ENCODE data around the gene PLEKHG4B. TPM values are rescaled to one million over a fixed set of nuclear protein-coding genes. Genes with fewer than 3 reads are reported as not detected.

PLEKHG4B gene
- polyA plus RNA-seq, 1 donor (not counting 4 experiments of a cell fraction or from before 2014, with no cell fraction given): not detected

- H3K4me2 ChIP-seq (ENCODE audit: control insufficient read depth, extremely low read depth, insufficient read depth, low read depth, low read length): no peak overlapping the region
- FAIRE-seq (no peak), DNase-seq (ENCODE audit: low read depth, low spot score) (no peak)
- H3K9ac ChIP-seq (ENCODE audit: control insufficient read depth, extremely low read depth, insufficient read depth, low read length): no peak overlapping the region
- H3K27me3 ChIP-seq (ENCODE audit: control insufficient read depth, extremely low read depth, insufficient read depth, low read length): peaks cover 20% of the 10 kb centered on the region
- no peak overlapping the region for H2AFZ ChIP-seq (ENCODE audit: control insufficient read depth, low read length)
- dilution Hi-C loops (cut with MboI; ENCODE audit: extremely low pct_ligation_motif_present, low sequenced_read_pairs): no loop called here
- no peak overlapping the region for H3K4me3 ChIP-seq (ENCODE audit: control insufficient read depth in 2 of 3, extremely low read depth in 1 of 3, insufficient read depth in 2 of 3, low read depth in 1 of 3, low read length in 3 of 3)
- no peaks in the 10 kb centered on the region for H3K4me1 ChIP-seq (ENCODE audit: control insufficient read depth, extremely low read depth, insufficient read depth, low read length)
- no peak overlapping the region for H3K27ac ChIP-seq (ENCODE audit: control insufficient read depth, insufficient read depth, low read length)
- H3K9me3 ChIP-seq (ENCODE audit: control insufficient read depth, low read depth, low read length): peaks cover 3% of the 10 kb centered on the region
- no peak for TF ChIP-seq CTCF (optimal IDR thresholded peaks at IDR 0.05 in 1 of 3, IDR thresholded peaks at IDR 0.05 in 1 of 3, conservative IDR thresholded peaks at IDR 0.05 in 1 of 3; ENCODE audit: extremely low read depth in 1 of 3, insufficient read depth in 2 of 3, low read length in 3 of 3)
- TF ChIP-seq EZH2 (IDR thresholded peaks at IDR 0.05; ENCODE audit: low read length): no peak
- H4K20me1 ChIP-seq (ENCODE audit: control insufficient read depth, extremely low read depth, insufficient read depth, low read length): no peaks in the 10 kb centered on the region
- no peaks in the 10 kb centered on the region for H3K79me2 ChIP-seq (ENCODE audit: control insufficient read depth, insufficient read depth, low read length)
- no peaks in the 10 kb centered on the region for H3K9me1 ChIP-seq (ENCODE audit: control insufficient read depth, extremely low read depth, insufficient read depth, low read length)
- no peaks in the 10 kb centered on the region for H3K36me3 ChIP-seq (ENCODE audit: control insufficient read depth in 2 of 2, extremely low read depth in 1 of 2, insufficient read depth in 2 of 2, low read length in 2 of 2)
These were observed 12.9 kb downstream of the PLEKHG4B start for GRCh38 chr5:104778-105296.

GRCh38 chr5:105504-106070 lies 13.6 kb downstream of the PLEKHG4B start:
- no peak overlapping the region for H3K9ac ChIP-seq (ENCODE audit: control insufficient read depth, extremely low read depth, insufficient read depth, low read length)
- no peak overlapping the region for H3K4me2 ChIP-seq (ENCODE audit: control insufficient read depth, extremely low read depth, insufficient read depth, low read depth, low read length)
- H3K9me3 ChIP-seq (ENCODE audit: control insufficient read depth, low read depth, low read length): peaks cover 10% of the 10 kb centered on the region
- no peak overlapping the region for H2AFZ ChIP-seq (ENCODE audit: control insufficient read depth, low read length)
- TF ChIP-seq EZH2 (IDR thresholded peaks at IDR 0.05; ENCODE audit: low read length): no peak
- no peak for TF ChIP-seq CTCF (optimal IDR thresholded peaks at IDR 0.05 in 1 of 3, IDR thresholded peaks at IDR 0.05 in 1 of 3, conservative IDR thresholded peaks at IDR 0.05 in 1 of 3; ENCODE audit: extremely low read depth in 1 of 3, insufficient read depth in 2 of 3, low read length in 3 of 3)
- no peak overlapping the region for H3K4me3 ChIP-seq (ENCODE audit: control insufficient read depth in 2 of 3, extremely low read depth in 1 of 3, insufficient read depth in 2 of 3, low read depth in 1 of 3, low read length in 3 of 3)
- no peaks in the 10 kb centered on the region for H3K9me1 ChIP-seq (ENCODE audit: control insufficient read depth, extremely low read depth, insufficient read depth, low read length)
- no peaks in the 10 kb centered on the region for H3K4me1 ChIP-seq (ENCODE audit: control insufficient read depth, extremely low read depth, insufficient read depth, low read length)
- dilution Hi-C loops (cut with MboI; ENCODE audit: extremely low pct_ligation_motif_present, low sequenced_read_pairs): no loop called here
- H4K20me1 ChIP-seq (ENCODE audit: control insufficient read depth, extremely low read depth, insufficient read depth, low read length): no peaks in the 10 kb centered on the region
- no peaks in the 10 kb centered on the region for H3K36me3 ChIP-seq (ENCODE audit: control insufficient read depth in 2 of 2, extremely low read depth in 1 of 2, insufficient read depth in 2 of 2, low read length in 2 of 2)
- H3K27me3 ChIP-seq (ENCODE audit: control insufficient read depth, extremely low read depth, insufficient read depth, low read length): peaks cover 20% of the 10 kb centered on the region
- DNase-seq (ENCODE audit: low read depth, low spot score) (no peak), FAIRE-seq (no peak)
- no peak overlapping the region for H3K27ac ChIP-seq (ENCODE audit: control insufficient read depth, insufficient read depth, low read length)
- no peaks in the 10 kb centered on the region for H3K79me2 ChIP-seq (ENCODE audit: control insufficient read depth, insufficient read depth, low read length)

Data from keratinocyte (primary cell).